ENCODE results near the gene GMPR.
"Not testable (repeated sequence)": the region's sequence is repeated elsewhere in the genome, so short reads cannot be mapped to it uniquely, and the experiment has no call there.

The GMPR gene

GRCh38 chr6:16251706-16252105 lies 13.3 kb downstream of the GMPR start:
- no peak for DNase-seq

GRCh38 chr6:16252686-16253299 lies 14.4 kb downstream of the GMPR start:
- DNase-seq = no peak

- no peak for DNase-seq
Measured at GRCh38 chr6:16253399-16254144, 15.2 kb downstream of the GMPR start.

GRCh38 chr6:16254535-16254934 lies 16.1 kb downstream of the GMPR start:
- no peak for DNase-seq

GRCh38 chr6:16256781-16257180 lies 18.4 kb downstream of the GMPR start:
- no peak for DNase-seq

- no peak for DNase-seq
Measured at GRCh38 chr6:16257999-16258708, 19.8 kb downstream of the GMPR start.

GRCh38 chr6:16258709-16259075 lies 20.3 kb downstream of the GMPR start:
- no peak for DNase-seq

GRCh38 chr6:16259604-16260003 lies 21.2 kb downstream of the GMPR start:
- DNase-seq = not testable (repeated sequence)

GRCh38 chr6:16260602-16261001 lies 22.2 kb downstream of the GMPR start:
- not testable (repeated sequence) for DNase-seq

- DNase-seq = not testable (repeated sequence)
Measured at GRCh38 chr6:16262773-16263172, 24.4 kb downstream of the GMPR start.

GRCh38 chr6:16263464-16264099 lies 25.2 kb downstream of the GMPR start:
- not testable (repeated sequence) for DNase-seq

- no peak for DNase-seq
Measured at GRCh38 chr6:16264785-16265184, 26.4 kb downstream of the GMPR start.

- DNase-seq = no peak
Measured at GRCh38 chr6:16265351-16266341, 27.3 kb downstream of the GMPR start.

- DNase-seq = no peak
Measured at GRCh38 chr6:16267428-16268263, 29.3 kb downstream of the GMPR start.

- not testable (repeated sequence) for DNase-seq
Measured at GRCh38 chr6:16269442-16270070, 31.2 kb downstream of the GMPR start.

GRCh38 chr6:16270178-16270794 lies 31.9 kb downstream of the GMPR start:
- no peak for DNase-seq

GRCh38 chr6:16271428-16271827 lies 33.0 kb downstream of the GMPR start:
- DNase-seq = no peak

GRCh38 chr6:16272201-16272600 lies 33.8 kb downstream of the GMPR start:
- no peak for DNase-seq

GRCh38 chr6:16273256-16273655 lies 34.9 kb downstream of the GMPR start:
- DNase-seq = no peak

- DNase-seq = no peak
Measured at GRCh38 chr6:16274483-16274882, 36.1 kb downstream of the GMPR start.

Data from GF-D8 (cell line).